Panc1 (cell line): Measurements from ENCODE around the gene RPL19. TPM values are rescaled to one million over a fixed set of nuclear protein-coding genes. Genes with fewer than 3 reads are reported as not detected.

Experiments used
- ATAC-seq: fragments of 200-7000 bp; cut with Tn5 transposase; 2 replicates; pipeline ENCODE4 v1.9.1; 2020; ENCODE audit warnings: mild to moderate bottlenecking, moderate library complexity
- BruUV-seq: library from RNA; stranded (reverse); fragments of 400-500 nt; replicated peaks from 2 replicates; lab custom pipeline; 2021; lab: Mats Ljungman, UMichigan
- CTCF ChIA-PET: fragments of 300-600 bp; sonication (Branson Sonifier 250); formaldehyde crosslinking; loops from one replicate; lab custom pipeline; 2022; ENCODE audit warnings: antibody characterized with exemption; lab: Charles Lee
- POLR2A ChIA-PET: fragments of 300-600 bp; sonication (Branson Sonifier 250); formaldehyde crosslinking; loops from one replicate; lab custom pipeline; 2022; ENCODE audit warnings: antibody characterized with exemption; lab: Charles Lee
- DNase-seq: peaks from one replicate; pipeline ENCODE4 v3.0.0-alpha.2; 2010; ENCODE audit warnings: low read depth, low spot score
- H3K27ac ChIP-seq: 2 replicates; pipeline ENCODE4 v1.5.1; 2011; ENCODE audit warnings: mild to moderate bottlenecking, low read length, inconsistent platforms
- H3K27me3 ChIP-seq: fragments of 200-500 bp; sonication (Bioruptor generic); 2 replicates; pipeline ENCODE4 v1.6.0; 2014; ENCODE audit warnings: low read length, inconsistent platforms; ENCODE audit not compliant: control insufficient read depth, insufficient read depth
- H3K36me3 ChIP-seq: fragments of 200-500 bp; sonication (Bioruptor generic); 2 replicates; pipeline ENCODE4 v1.5.1; 2014; ENCODE audit warnings: inconsistent platforms, mild to moderate bottlenecking, low read length, moderate library complexity; ENCODE audit not compliant: control insufficient read depth, insufficient read depth
- H3K4me1 ChIP-seq: 2 replicates; pipeline ENCODE4 v1.5.1; 2011; ENCODE audit warnings: inconsistent platforms, mild to moderate bottlenecking, low read length, moderate library complexity; ENCODE audit not compliant: control insufficient read depth, insufficient read depth
- H3K4me3 ChIP-seq, 2 experiments: 2 replicates each; pipeline ENCODE4 v1.5.1; 2011 to 2012; ENCODE audit warnings: low read depth in 2 of 2, low read length in 2 of 2, mild to moderate bottlenecking in 2 of 2, inconsistent platforms in 1 of 2, moderate library complexity in 1 of 2
- H3K9me3 ChIP-seq: fragments of 200-500 bp; sonication (Bioruptor generic); 2 replicates; pipeline ENCODE4 v1.5.1; 2014; ENCODE audit warnings: low read depth, mild to moderate bottlenecking, inconsistent platforms, low read length, moderate library complexity; ENCODE audit not compliant: control insufficient read depth, insufficient read depth
- CTCF ChIP-seq: fragments of 450-650 bp; IDR thresholded peaks from 2 replicates; pipeline ENCODE4 v1.5.1; 2017; ENCODE audit warnings: mild to moderate bottlenecking
- POLR2AphosphoS5 ChIP-seq: IDR thresholded peaks from 2 replicates; pipeline ENCODE4 v1.6.1; 2012; ENCODE audit warnings: mild to moderate bottlenecking, low read depth, low read length, moderate library complexity
- REST ChIP-seq, 2 experiments: IDR thresholded peaks; 2 replicates each; pipeline ENCODE4 v1.6.1; 2011 to 2012; ENCODE audit warnings: low read depth in 2 of 2, control low read depth in 1 of 2, low read length in 1 of 2, mild to moderate bottlenecking in 1 of 2, moderate library complexity in 1 of 2; ENCODE audit not compliant: insufficient read depth in 1 of 2
- SIN3A ChIP-seq: IDR thresholded peaks from 2 replicates; pipeline ENCODE4 v1.6.1; 2012; ENCODE audit warnings: low read depth, mild to moderate bottlenecking, low read length, moderate library complexity, borderline replicate concordance; ENCODE audit not compliant: insufficient read depth
- TCF7L2 ChIP-seq: IDR thresholded peaks from 2 replicates; pipeline ENCODE4 v1.6.1; 2011; ENCODE audit warnings: mild to moderate bottlenecking, low read depth, low read length, inconsistent platforms
- in situ Hi-C: cut with HindIII; loops from 2 replicates; pipeline ENCODE4 v1.10.0; 2016; ENCODE audit warnings: low sequenced_read_pairs, low pct_unique_long_range_greater_than_20kb
- intact Hi-C: fragments of 100-400 bp; cut with micrococcal nuclease; formaldehyde crosslinking; loops from one replicate; pipeline ENCODE4 v1.10.0; 2022; ENCODE audit not compliant: unreplicated experiment
- total RNA-seq: library from RNA; stranded (reverse); gene quantifications from one replicate; pipeline ENCODE4 v1.2.1, GENCODE V29; 2021; ENCODE audit not compliant: unreplicated experiment

RPL19 gene
- total RNA-seq, 1 experiment from 2014 or later, result 971 TPM

GRCh38 chr17:39197380-39198185, 2.5 kb upstream of the RPL19 start, which contains the start of gene CACNB1:
TSS of gene CACNB1 (minus strand) at chr17:39197669. CDS start at chr17:39197495, 174 bp downstream.
- POLR2A ChIA-PET, result no interaction called here
- ATAC-seq (peak; percentile 82), DNase-seq (no peak)
- no peaks in the 10 kb centered on the region for H3K9me3 ChIP-seq
- BruUV-seq, result no TSS peak
- CTCF ChIA-PET, result no interaction called here
- peak within 1 kb of the TSS; percentile 79 for H3K27ac ChIP-seq
- peaks cover 11% of the 10 kb centered on the region; the same call in 1 of the 2 replicates for H3K36me3 ChIP-seq
- H3K27me3 ChIP-seq, result no peaks in the 10 kb centered on the region
- intact Hi-C loops, result no loop called here
- in situ Hi-C loops, result no loop called here
- TF ChIP-seq REST (IDR thresholded peaks at IDR 0.05; ENCODE audit: insufficient read depth in 1 of 2, low read depth in 2 of 2, low read length in 1 of 2) (no peak), TCF7L2 (no peak), CTCF (no peak)
- peak within 1 kb of the TSS; percentile 68 to 69 for H3K4me3 ChIP-seq
- peaks cover 28% of the 10 kb centered on the region for H3K4me1 ChIP-seq

GRCh38 chr17:39198186-39198566, 1.9 kb upstream of the RPL19 start:
- ChIA-PET CTCF (no interaction called here), POLR2A (no interaction called here)
- Histone ChIP-seq H3K27ac (peak overlapping the region; percentile 79), H3K9me3 (no peaks in the 10 kb centered on the region), H3K36me3 (peaks cover 15% of the 10 kb centered on the region; the same call in 1 of the 2 replicates), H3K27me3 (no peaks in the 10 kb centered on the region), H3K4me1 (peaks cover 28% of the 10 kb centered on the region), H3K4me3 (peak overlapping the region; percentile 68 to 69)
- TF ChIP-seq SIN3A (no peak), REST (IDR thresholded peaks at IDR 0.05; ENCODE audit: insufficient read depth in 1 of 2, low read depth in 2 of 2, low read length in 1 of 2) (no peak), TCF7L2 (no peak), POLR2AphosphoS5 (no peak), CTCF (no peak)
- in situ Hi-C loops (no loop called here), intact Hi-C loops (no loop called here)
- DNase-seq, result no peak
- ATAC-seq, result no peak
- no TSS peak for BruUV-seq
